Effector memory CD4-positive, alpha-beta T cell (primary cell): ENCODE results near the gene RAB11FIP3.

Experiments
- DNase-seq, 3 donors: peaks; one replicate each; pipeline ENCODE4 v3.0.0-alpha.2; 2020
- H3K27ac ChIP-seq: 2 replicates; pipeline ENCODE4 v1.7.0; 2013; ENCODE audit warnings: mild to moderate bottlenecking, low read length, moderate library complexity; ENCODE audit not compliant: insufficient read depth, poor library complexity, severe bottlenecking
- H3K27me3 ChIP-seq: replicated peaks from 2 replicates; pipeline ENCODE4 v1.7.0; 2013; ENCODE audit warnings: mild to moderate bottlenecking, low read length; ENCODE audit not compliant: insufficient read depth, control insufficient read depth, poor library complexity, severe bottlenecking
- H3K36me3 ChIP-seq: 2 replicates; pipeline ENCODE4 v1.7.0; 2013; ENCODE audit warnings: mild to moderate bottlenecking, low read length, moderate library complexity; ENCODE audit not compliant: control insufficient read depth, insufficient read depth
- H3K4me1 ChIP-seq: 2 replicates; pipeline ENCODE4 v1.7.0; 2013; ENCODE audit warnings: low read length, mild to moderate bottlenecking; ENCODE audit not compliant: control insufficient read depth, insufficient read depth, poor library complexity, severe bottlenecking
- H3K4me3 ChIP-seq: 2 replicates; pipeline ENCODE4 v1.7.0; 2013; ENCODE audit warnings: low read length, low read depth, mild to moderate bottlenecking; ENCODE audit not compliant: insufficient read depth, poor library complexity, severe bottlenecking
- H3K9me3 ChIP-seq: 2 replicates; pipeline ENCODE4 v1.7.0; 2013; ENCODE audit warnings: mild to moderate bottlenecking, low read length, moderate library complexity; ENCODE audit not compliant: control insufficient read depth

The RAB11FIP3 gene

DNA sequence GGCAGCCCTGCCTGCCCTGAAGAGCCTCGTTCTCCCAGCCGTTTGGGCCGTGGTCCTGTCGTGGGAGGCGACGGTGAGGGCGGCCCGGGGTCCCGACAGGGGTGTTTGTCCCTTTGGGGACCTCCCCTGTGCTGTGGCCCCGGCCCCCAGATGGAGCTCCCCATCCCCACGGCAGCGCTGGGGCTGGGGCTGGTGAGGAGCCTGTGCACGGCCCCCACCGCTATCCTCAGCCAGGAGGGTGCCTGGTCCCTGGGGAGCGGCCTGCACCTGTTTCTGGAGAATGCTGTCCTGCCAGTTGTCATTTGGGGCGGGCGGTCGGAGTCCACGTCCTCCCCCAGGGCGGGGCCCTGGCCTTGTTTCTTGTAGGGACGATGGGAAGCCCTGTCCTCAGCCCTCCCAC, 108.7 kb downstream of the RAB11FIP3 start:
- H3K27ac ChIP-seq: no peak overlapping the region
- peaks cover 9% of the 10 kb centered on the region for H3K36me3 ChIP-seq

DNA sequence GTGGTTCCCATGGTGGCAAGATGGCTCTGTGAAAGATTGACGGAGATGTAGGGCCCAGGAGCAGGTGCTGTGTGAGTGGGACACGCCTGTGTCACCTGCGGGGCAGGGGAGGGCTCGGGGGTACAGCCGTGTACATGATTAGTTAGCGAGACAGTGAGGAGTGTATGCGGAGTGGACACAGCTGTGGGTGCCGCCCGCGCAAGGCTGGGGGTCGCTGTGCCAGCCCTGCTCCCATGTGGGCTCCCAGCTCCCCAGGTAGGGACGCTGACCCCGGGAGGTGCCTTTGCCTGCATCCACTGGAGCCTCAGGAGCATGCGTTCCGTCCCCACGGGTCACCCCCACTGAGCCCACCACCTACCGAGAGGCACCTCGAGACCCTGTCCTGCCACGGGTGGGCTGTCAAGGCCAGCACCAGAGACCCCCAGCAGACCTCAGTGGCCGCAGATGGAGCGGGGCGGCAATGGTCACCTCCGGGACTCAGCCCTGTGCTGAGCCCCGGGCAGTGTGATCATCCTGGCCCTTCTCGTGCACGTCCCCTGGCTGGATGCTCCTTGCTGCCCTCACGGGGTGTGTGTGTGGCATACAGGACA, 109.5 kb downstream of the RAB11FIP3 start:
- no peaks in the 10 kb centered on the region for H3K27me3 ChIP-seq
- no peak overlapping the region for H3K27ac ChIP-seq
- DNase-seq: no peak
- no peak overlapping the region for H3K4me3 ChIP-seq
- H3K9me3 ChIP-seq: no peaks in the 10 kb centered on the region
- peaks cover 12% of the 10 kb centered on the region for H3K36me3 ChIP-seq
- peaks cover 7% of the 10 kb centered on the region for H3K4me1 ChIP-seq

More for the DNA sequence above, 108.7 kb downstream of the RAB11FIP3 start:
- Histone ChIP-seq H3K27me3 (no peaks in the 10 kb centered on the region), H3K4me3 (no peak overlapping the region), H3K4me1 (peaks cover 14% of the 10 kb centered on the region), H3K9me3 (no peaks in the 10 kb centered on the region)
- no peak for DNase-seq

DNA sequence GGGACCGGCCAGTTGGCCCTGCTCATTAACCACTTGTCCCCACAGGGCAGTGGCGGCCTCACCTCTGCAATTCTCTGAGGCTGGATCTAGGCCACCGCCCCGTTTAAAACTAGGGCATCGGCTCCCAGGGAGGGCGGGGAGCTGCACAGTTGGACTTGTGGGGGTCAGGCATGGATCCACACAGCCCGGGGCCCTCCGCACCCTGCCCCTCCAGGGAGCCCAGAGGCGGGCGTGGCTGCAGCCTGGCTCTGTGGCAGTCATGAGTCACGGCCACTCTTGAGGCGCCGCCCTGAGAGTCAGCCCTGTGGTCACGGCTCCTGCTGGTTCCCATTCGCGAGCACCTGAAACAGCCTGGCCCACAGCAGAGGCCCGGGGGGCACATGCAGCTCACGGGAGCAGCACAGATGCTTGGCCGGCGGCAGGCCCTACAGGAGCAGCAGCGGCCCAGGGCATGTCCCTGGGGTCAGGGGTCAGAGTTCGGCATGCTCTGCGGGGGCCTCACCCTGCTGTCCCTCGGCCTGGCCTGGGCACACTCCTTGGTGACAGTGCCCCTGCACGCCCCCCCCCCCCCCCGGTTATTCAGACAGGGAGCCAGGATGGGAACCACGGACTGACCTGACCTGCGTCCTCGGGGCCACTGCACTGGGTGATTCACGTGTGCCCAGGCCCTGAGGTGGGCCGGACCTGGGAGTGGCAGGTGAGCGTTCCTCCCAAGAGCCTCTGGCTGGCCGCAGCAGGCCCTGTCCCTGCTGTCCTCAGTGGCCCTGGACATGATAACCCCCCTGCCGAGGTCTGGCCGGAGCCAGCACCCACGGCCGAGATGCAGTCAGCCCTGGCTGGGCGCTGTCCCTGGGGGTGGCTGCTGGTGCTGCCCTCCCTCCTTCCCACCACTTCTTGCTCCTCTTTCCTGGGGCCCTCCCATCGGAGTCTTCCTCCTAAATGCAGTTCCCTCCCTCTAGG, 110.3 kb downstream of the RAB11FIP3 start:
- no peak overlapping the region for H3K27ac ChIP-seq
- no peak overlapping the region for H3K4me3 ChIP-seq
- no peaks in the 10 kb centered on the region for H3K9me3 ChIP-seq
- peaks cover 12% of the 10 kb centered on the region for H3K36me3 ChIP-seq
- H3K27me3 ChIP-seq: no peaks in the 10 kb centered on the region
- H3K4me1 ChIP-seq: no peaks in the 10 kb centered on the region
- DNase-seq: no peak

DNA sequence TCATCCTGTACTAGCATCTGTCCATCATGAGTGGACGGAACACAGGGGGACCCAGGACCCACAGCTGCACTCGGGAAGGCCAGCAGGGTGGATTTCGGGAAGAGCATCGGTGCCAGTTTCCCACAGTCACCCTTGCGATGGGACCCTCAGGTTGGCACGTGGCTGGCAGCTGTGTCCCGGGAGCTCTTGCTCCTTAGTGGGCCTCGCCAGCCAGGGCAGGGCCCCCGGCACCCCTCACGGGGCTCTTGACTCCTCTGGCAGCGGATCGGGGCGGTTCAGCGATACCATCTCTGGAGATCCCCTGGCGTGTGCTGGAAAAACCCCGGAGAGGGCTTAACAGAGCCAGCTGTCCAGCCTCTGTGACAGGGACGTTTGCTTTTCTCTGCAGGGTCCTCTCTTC, 111.3 kb downstream of the RAB11FIP3 start:
- Histone ChIP-seq H3K9me3 (no peaks in the 10 kb centered on the region), H3K4me1 (no peaks in the 10 kb centered on the region), H3K27me3 (no peaks in the 10 kb centered on the region), H3K27ac (no peak overlapping the region), H3K36me3 (peaks cover 12% of the 10 kb centered on the region), H3K4me3 (no peak overlapping the region)
- no peak for DNase-seq

DNA sequence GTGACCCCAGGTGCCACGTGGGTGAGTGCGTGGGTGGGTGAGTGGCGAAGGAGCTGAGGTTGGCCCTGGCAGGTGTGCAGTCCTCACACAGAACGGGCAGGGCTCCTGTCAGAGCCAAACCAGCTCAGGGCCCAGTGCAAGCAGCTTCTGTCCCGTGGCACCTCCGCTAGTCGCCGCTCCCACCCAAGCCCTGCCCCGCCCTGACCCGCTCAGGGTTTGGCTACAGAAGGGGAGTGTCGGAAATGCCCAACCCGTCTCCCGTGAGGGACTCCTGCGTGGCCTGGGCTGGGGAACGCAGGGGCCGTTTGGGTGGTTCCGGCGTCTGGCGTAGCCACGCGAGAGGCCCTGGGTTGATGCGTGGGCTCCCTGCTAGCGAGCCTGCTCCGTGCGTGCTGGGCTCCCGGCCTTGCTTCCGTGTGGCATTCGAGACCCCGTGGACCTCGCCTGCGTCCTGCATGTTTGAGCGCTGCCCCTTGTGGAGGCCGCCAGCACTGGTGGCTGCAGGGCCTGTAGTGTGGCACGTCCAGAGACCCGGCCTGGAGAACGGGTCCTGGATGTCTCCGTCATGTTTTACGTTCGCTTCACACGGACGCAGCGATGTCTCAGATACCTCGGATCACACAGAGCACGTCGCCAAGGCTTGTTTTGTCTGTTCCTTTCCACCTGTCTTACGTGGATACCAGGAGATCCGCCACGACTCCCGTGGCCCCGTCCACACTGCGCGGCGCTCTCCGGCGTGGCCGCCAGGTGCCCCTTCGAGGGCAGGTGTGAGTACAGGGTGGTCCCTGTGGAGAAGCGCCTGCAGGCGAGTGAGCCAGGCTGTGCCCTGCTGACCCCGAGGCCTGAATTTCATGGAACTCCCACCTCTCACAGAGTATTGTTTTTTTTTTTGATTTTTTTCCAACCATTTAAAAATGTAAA, 112.2 kb downstream of the RAB11FIP3 start:
- H3K4me1 ChIP-seq: no peaks in the 10 kb centered on the region
- no peak overlapping the region for H3K4me3 ChIP-seq
- H3K9me3 ChIP-seq: no peaks in the 10 kb centered on the region
- DNase-seq: no peak
- peaks cover 12% of the 10 kb centered on the region for H3K36me3 ChIP-seq
- H3K27me3 ChIP-seq: no peaks in the 10 kb centered on the region
- no peak overlapping the region for H3K27ac ChIP-seq

DNA sequence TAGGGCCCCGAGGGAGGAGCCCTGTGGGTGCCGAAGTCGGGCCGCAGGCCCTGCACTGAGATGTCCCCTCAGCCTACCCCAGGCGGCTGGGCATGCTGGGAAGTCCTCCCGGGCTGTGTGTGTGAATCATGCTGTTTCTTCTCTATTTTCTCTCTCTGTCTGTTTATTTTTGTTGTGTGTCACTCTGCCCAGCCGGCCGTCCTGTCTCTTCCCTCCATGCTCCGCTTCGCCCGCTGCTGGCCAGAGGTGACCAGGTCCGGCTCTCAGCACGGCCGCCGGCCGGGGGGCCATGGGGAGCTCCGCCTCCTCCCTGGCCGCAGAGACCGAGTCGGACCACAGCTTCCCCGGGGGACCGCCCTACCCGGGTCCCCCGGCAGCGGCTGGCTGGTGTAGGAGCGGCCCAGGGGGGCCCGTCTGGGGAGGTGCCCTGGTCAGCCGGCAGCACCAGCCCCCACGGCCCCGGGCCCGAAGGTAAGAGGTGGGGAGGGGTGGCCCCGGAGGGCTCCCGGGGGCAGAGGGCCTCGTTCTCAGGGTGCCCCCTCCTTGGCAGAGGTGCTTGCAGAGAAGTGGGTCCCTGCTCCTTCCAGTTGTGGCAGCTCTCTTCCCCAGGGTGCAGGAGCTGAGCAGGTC, 114.6 kb downstream of the RAB11FIP3 start:
- Histone ChIP-seq H3K27ac (no peak overlapping the region), H3K9me3 (no peaks in the 10 kb centered on the region), H3K4me3 (no peak overlapping the region), H3K4me1 (no peaks in the 10 kb centered on the region), H3K27me3 (no peaks in the 10 kb centered on the region), H3K36me3 (peaks cover 12% of the 10 kb centered on the region)
- DNase-seq: no peak

DNA sequence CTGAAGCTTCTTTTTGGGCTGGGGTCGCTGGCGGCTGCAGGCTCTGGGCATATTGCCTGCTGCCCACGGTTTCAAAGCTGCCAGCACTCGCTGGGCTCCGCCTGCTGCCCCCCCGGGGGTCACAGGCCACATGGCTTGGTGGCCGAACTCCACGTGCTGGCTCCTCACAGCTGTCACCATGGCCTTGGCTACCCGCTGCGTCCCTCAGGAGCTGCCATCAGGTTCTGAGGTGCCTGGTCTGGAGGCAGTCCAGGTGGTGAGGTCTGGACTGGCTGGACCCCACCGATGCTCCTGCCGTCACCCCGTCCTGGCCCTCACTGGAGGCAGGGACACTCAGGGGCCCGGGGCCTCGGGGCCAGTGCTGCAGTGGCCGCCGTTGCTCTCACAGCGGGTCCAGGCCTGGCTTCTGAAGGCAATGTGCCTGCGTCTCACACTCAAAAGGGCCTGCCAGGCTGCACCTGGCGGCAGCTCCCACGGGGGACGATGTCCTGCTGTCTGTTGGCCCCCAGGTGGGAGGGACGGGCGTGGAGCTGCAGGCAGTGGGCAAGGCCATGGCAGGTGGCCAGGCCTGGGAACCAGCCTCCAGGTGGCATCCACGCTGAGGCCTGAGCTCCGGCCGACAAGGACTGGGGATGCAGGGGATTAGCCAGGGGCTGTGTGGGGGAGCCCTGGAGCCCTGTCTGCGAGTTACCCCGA, 115.3 kb downstream of the RAB11FIP3 start:
- H3K36me3 ChIP-seq: peaks cover 12% of the 10 kb centered on the region
- no peak overlapping the region for H3K4me3 ChIP-seq
- no peak overlapping the region for H3K27ac ChIP-seq
- DNase-seq: no peak
- H3K9me3 ChIP-seq: no peaks in the 10 kb centered on the region
- H3K4me1 ChIP-seq: no peaks in the 10 kb centered on the region
- H3K27me3 ChIP-seq: no peaks in the 10 kb centered on the region

DNA sequence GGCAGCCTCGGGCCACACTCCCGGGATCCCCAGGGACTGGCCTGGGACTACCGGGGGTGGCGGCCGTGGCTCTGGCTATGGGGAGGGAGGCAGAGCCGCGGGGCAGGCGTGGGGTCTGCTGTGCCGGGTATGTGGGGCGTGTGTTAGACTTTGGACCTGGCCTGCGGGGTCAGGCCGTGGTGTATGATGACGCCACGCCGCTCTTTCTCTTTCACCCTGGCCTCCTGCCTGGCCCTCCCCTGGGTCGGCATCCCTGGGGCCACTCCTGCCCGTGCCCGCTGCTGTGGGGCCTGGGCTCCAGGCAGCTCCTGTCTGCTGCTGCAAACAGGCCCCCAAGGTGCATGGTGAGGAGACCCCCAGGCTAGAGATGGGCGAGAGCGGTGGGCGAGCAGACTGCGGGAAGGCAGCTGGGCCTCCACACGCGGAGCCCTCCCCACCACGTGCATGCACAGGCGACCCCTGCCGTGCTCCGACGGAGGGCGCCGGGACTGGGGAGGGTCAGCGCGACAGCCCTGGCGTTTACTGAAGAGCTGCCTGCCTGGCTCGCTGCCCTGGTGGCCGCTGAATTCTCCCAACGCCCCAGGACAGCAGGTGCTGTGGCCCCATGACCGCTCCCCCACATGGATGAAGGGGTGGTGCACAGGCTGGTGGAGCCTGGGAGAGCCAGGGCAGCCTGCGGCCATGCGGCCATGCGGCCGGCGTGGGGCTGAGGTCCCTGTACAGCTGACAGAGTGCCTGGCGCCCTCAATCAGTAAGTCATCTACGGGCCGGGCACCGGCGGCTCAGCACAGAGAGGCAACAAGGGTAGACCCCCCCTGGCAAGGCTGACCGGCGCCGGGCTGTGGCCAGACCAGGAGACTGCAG, 118.1 kb downstream of the RAB11FIP3 start:
- no peak overlapping the region for H3K27ac ChIP-seq
- H3K36me3 ChIP-seq: peaks cover 19% of the 10 kb centered on the region
- no peak for DNase-seq
- no peaks in the 10 kb centered on the region for H3K27me3 ChIP-seq
- no peaks in the 10 kb centered on the region for H3K9me3 ChIP-seq
- no peak overlapping the region for H3K4me3 ChIP-seq
- peaks cover 3% of the 10 kb centered on the region for H3K4me1 ChIP-seq
